Astrocyte (in vitro differentiated cells and primary cell): ENCODE results near the gene SLAMF6. TPM values are rescaled to one million over a fixed set of nuclear protein-coding genes. Genes with fewer than 3 reads are reported as not detected.

Source experiments
- total RNA-seq: library from RNA; stranded (reverse); gene quantifications from 2 replicates; pipeline ENCODE4 v1.2.1, GENCODE V29; 2021

SLAMF6 gene
- total RNA-seq, 1 donor from 2014 or later = not detected

Other genes with a start within 250 kb of the SLAMF6 start
- gene PEX19, start 238.1 kb downstream of the SLAMF6 start, total RNA-seq = 59.2 and 64.2 TPM in 2 replicates
- gene COPA, start 180.0 kb downstream of the SLAMF6 start, total RNA-seq = 281 and 305 TPM in 2 replicates
- gene NCSTN, start 179.9 kb downstream of the SLAMF6 start, total RNA-seq = 171 and 187 TPM in 2 replicates
- 0.55 and 0.70 TPM in 2 replicates for gene NHLH1, start 156.2 kb downstream of the SLAMF6 start, total RNA-seq
- 25.5 and 26.1 TPM in 2 replicates for gene VANGL2, start 122.7 kb downstream of the SLAMF6 start, total RNA-seq
- gene CD84, start 56.2 kb upstream of the SLAMF6 start, total RNA-seq = not detected in 2 replicates
- not detected in 2 replicates for gene SLAMF1, start 123.8 kb upstream of the SLAMF6 start, total RNA-seq
- gene CD48, start 188.6 kb upstream of the SLAMF6 start, total RNA-seq = not detected in 2 replicates
- 0.31 and 0.32 TPM in 2 replicates for gene SLAMF7, start 216.0 kb upstream of the SLAMF6 start, total RNA-seq